TTC549 (cell line): Measurements from ENCODE around the gene RIPOR3.
"Not testable (repeated sequence)": the region's sequence is repeated elsewhere in the genome, so short reads cannot be mapped to it uniquely, and the experiment has no call there.

Source experiments
- FAIRE-seq: peaks from 2 replicates; lab custom pipeline; 2012; peaks lifted over from hg19 to GRCh38; lab: Jason Lieb, UNC

The RIPOR3 gene

GRCh38 chr20:50572938-50573777 is 118.2 kb downstream of the RIPOR3 start:
- no peak for FAIRE-seq

- no peak for FAIRE-seq
Measured at GRCh38 chr20:50571466-50571865, 119.9 kb downstream of the RIPOR3 start.

- no peak for FAIRE-seq
Measured at GRCh38 chr20:50569864-50570836, 121.2 kb downstream of the RIPOR3 start.

- not testable (repeated sequence) for FAIRE-seq
Measured at GRCh38 chr20:50569487-50569863, 121.9 kb downstream of the RIPOR3 start.

GRCh38 chr20:50568549-50568942 is 122.8 kb downstream of the RIPOR3 start:
- no peak for FAIRE-seq

- no peak for FAIRE-seq
Measured at GRCh38 chr20:50567860-50568548, 123.3 kb downstream of the RIPOR3 start.

GRCh38 chr20:50565871-50566270 is 125.5 kb downstream of the RIPOR3 start:
- no peak for FAIRE-seq

- no peak for FAIRE-seq
Measured at GRCh38 chr20:50565383-50565782, 126.0 kb downstream of the RIPOR3 start.

- no peak for FAIRE-seq
Measured at GRCh38 chr20:50563133-50563944, 128.0 kb downstream of the RIPOR3 start.

- FAIRE-seq: no peak
Measured at GRCh38 chr20:50562262-50562701, 129.1 kb downstream of the RIPOR3 start.

- no peak for FAIRE-seq
Measured at GRCh38 chr20:50561379-50562078, 129.8 kb downstream of the RIPOR3 start.

- FAIRE-seq: no peak
Measured at GRCh38 chr20:50560867-50561266, 130.5 kb downstream of the RIPOR3 start.

GRCh38 chr20:50559856-50560638 is 131.3 kb downstream of the RIPOR3 start:
- no peak for FAIRE-seq

GRCh38 chr20:50559149-50559548 is 132.2 kb downstream of the RIPOR3 start:
- FAIRE-seq: no peak

GRCh38 chr20:50558483-50558925 is 132.8 kb downstream of the RIPOR3 start:
- FAIRE-seq: no peak

GRCh38 chr20:50557549-50558134 is 133.7 kb downstream of the RIPOR3 start:
- no peak for FAIRE-seq

GRCh38 chr20:50555662-50556061 is 135.7 kb downstream of the RIPOR3 start:
- FAIRE-seq: no peak

- FAIRE-seq: no peak
Measured at GRCh38 chr20:50554694-50555579, 136.4 kb downstream of the RIPOR3 start.

- FAIRE-seq: no peak
Measured at GRCh38 chr20:50552979-50553378, 138.4 kb downstream of the RIPOR3 start.
